ENCODE results near the gene C15orf62.

DNA sequence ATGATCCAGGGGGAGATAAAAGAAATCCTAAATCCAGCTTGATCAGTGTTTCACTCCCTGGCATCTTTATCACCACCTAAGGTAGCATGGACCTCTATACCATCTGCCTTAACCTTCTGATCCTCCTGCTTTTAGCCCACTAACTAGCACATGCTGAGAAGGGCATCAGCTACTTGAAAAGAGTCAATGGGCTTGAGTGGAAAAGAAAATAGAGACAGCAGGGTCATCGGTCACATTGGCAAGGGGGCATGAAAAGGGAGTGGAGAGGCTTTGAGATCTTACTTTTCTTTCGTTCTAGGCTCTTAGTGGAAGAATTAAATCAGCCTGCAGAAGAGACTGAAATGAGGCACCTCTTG, 36.9 kb downstream of the C15orf62 start:
- TF ChIP-seq EZH2 (IDR thresholded peaks at IDR 0.05; ENCODE audit: insufficient read depth, poor library complexity, severe bottlenecking) (no peak), EZH2phosphoT487 (IDR thresholded peaks at IDR 0.05; ENCODE audit: insufficient read depth, low read depth) (no peak)
